ENCODE measurements around the gene PCDH9. TPM values are rescaled to one million over a fixed set of nuclear protein-coding genes. Genes with fewer than 3 reads are reported as not detected.

Gene PCDH9
- total and polyA plus RNA-seq, 10 donors, result 0.24 to 8.1 (median 3.8) TPM

DNA sequence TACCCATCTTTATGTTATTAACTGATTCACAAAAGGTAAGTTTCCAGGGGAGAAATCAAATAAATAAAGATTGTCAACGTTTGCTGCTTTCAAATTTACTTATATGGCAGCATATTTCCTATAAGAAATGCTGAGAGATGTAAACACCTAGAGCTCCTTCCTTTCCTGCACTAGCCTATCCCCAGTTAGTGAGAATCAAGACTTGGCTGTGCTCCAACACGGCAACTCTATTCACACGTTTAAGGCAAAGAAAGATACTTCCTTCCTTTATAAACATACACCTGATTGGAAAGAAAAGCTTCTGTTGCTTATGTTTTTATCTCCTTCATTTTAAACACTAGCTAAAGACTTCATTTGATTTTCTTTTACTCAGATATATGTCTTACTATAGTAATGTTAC, 107.0 kb downstream of the PCDH9 start:
- H3K27ac ChIP-seq, result no peak overlapping the region
- DNase-seq, result no peak
- intact Hi-C loops (cut with DNase I; ENCODE audit: low total_unique reads), result no loop called here
- no peaks in the 10 kb centered on the region for H3K9me3 ChIP-seq
- H3K4me1 ChIP-seq, result no peaks in the 10 kb centered on the region
- H3K27me3 ChIP-seq (replicated peaks in 1 of 7), result no peaks in the 10 kb centered on the region
- TF ChIP-seq POLR2AphosphoS5 (IDR thresholded peaks at IDR 0.05) (no peak), POLR2A (IDR thresholded peaks at IDR 0.05) (no peak)
- TF ChIP-seq, protein P1, sequence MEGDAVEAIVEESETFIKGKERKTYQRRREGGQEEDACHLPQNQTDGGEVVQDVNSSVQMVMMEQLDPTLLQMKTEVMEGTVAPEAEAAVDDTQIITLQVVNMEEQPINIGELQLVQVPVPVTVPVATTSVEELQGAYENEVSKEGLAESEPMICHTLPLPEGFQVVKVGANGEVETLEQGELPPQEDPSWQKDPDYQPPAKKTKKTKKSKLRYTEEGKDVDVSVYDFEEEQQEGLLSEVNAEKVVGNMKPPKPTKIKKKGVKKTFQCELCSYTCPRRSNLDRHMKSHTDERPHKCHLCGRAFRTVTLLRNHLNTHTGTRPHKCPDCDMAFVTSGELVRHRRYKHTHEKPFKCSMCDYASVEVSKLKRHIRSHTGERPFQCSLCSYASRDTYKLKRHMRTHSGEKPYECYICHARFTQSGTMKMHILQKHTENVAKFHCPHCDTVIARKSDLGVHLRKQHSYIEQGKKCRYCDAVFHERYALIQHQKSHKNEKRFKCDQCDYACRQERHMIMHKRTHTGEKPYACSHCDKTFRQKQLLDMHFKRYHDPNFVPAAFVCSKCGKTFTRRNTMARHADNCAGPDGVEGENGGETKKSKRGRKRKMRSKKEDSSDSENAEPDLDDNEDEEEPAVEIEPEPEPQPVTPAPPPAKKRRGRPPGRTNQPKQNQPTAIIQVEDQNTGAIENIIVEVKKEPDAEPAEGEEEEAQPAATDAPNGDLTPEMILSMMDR (IDR thresholded peaks at IDR 0.05 in 8 of 11, conservative IDR thresholded peaks at IDR 0.05 in 3 of 11), result no peak
- no peaks in the 10 kb centered on the region for H3K36me3 ChIP-seq
- 16 to 24% (median 21%) methylated on average over 3 of the region's 3 CpGs for WGBS, 5 donors
- no peak overlapping the region for H3K4me3 ChIP-seq

DNA sequence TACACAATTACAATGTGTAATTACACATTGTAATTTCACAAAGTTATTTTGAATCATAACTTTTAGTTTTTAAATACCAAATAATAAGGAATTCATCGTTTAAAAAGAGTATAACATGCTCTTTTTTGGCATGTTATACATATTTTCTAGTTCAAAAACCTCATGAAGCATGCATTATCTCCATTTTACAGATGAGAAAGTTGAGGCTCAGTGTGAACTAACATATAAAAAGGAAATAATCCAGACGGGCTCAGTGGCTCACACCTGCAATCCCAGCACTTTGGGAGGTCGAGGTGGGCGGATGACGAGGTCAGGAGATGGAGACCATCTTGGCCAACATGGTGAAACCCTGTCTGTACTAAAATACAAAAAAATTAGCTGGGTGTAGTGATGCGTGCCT, 107.9 kb downstream of the PCDH9 start:
- no peak for DNase-seq
- intact Hi-C loops (cut with DNase I; ENCODE audit: low total_unique reads), result no loop called here
- no peaks in the 10 kb centered on the region for H3K36me3 ChIP-seq
- H3K4me3 ChIP-seq, result no peak overlapping the region
- H3K4me1 ChIP-seq, result no peaks in the 10 kb centered on the region
- TF ChIP-seq, protein P1 (IDR thresholded peaks at IDR 0.05 in 8 of 11, conservative IDR thresholded peaks at IDR 0.05 in 3 of 11), result no peak
- TF ChIP-seq POLR2A (IDR thresholded peaks at IDR 0.05) (no peak), POLR2AphosphoS5 (IDR thresholded peaks at IDR 0.05) (no peak)
- no peaks in the 10 kb centered on the region for H3K27me3 ChIP-seq (replicated peaks in 1 of 7)
- 54 to 69% (median 67%) methylated on average over 6 of the region's 6 CpGs for WGBS, 5 donors
- no peaks in the 10 kb centered on the region for H3K9me3 ChIP-seq
- no peak overlapping the region for H3K27ac ChIP-seq

DNA sequence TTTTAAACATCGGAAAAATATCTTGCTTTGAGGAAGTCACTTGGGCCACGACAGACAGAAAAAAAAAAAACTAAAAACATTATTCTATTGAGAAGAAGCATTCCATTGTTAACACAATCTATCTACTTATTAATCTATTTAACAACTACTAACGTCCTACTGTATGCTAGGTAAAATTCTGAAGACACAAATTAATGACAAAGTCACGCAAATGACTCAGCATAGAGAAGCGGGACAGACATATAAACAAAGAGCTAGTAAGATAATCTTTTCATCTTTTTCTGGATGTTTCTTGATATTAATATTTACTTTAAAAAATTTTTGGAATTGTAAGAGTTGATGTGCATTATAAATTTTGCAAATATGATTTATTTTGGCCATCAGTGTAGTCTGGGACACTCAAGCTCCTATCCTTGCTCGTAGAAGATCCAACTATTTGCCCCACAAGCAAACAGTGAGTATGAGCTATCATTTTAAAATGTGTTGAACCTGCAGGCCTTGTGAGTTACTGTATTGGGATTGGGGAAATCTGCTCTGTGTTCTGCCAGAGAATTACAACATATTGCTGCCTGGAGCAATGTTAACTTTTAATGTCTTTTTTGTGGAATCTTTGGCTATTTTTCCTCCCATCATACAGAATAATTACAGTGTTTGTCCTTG, 109.1 kb downstream of the PCDH9 start:
- H3K27me3 ChIP-seq (replicated peaks in 1 of 7), result no peaks in the 10 kb centered on the region
- H3K27ac ChIP-seq, result no peak overlapping the region
- H3K9me3 ChIP-seq, result no peaks in the 10 kb centered on the region
- H3K4me3 ChIP-seq, result no peak overlapping the region
- TF ChIP-seq, protein P1 (IDR thresholded peaks at IDR 0.05 in 8 of 11, conservative IDR thresholded peaks at IDR 0.05 in 3 of 11), result no peak
- TF ChIP-seq POLR2AphosphoS5 (IDR thresholded peaks at IDR 0.05), result no peak
- no peak for TF ChIP-seq POLR2A (IDR thresholded peaks at IDR 0.05)
- H3K4me1 ChIP-seq, result no peaks in the 10 kb centered on the region
- WGBS, 5 donors, result 78 to 90% (median 83%) methylated on average over 6 of the region's 6 CpGs
- intact Hi-C loops (cut with DNase I; ENCODE audit: low total_unique reads), result no loop called here
- no peaks in the 10 kb centered on the region for H3K36me3 ChIP-seq
- no peak for DNase-seq

DNA sequence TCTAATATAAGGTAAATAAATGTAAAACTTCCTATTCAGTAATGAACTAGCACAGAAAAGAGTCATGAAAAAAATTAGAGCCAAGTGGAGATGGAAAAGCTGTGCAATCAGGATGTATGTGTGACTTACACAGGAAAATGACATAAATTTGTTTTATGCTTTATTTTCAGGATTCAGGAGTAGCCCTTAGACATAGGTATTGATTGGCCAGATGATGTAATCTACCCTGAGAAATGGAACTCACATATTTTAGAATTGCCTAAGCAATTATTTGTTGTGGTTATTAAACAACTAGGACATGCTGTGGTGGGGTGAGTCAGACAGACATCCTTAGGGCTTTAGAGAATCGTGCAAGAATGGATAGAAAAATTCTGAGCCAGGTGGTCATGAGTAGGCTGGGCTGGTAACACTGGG, 110.6 kb downstream of the PCDH9 start:
- Histone ChIP-seq H3K27me3 (replicated peaks in 1 of 7) (no peaks in the 10 kb centered on the region), H3K4me1 (no peaks in the 10 kb centered on the region), H3K9me3 (no peaks in the 10 kb centered on the region), H3K27ac (no peak overlapping the region), H3K4me3 (no peak overlapping the region), H3K36me3 (no peaks in the 10 kb centered on the region)
- intact Hi-C loops (cut with DNase I; ENCODE audit: low total_unique reads), result no loop called here
- no peak for DNase-seq
- TF ChIP-seq POLR2AphosphoS5 (IDR thresholded peaks at IDR 0.05), result no peak
- no peak for TF ChIP-seq POLR2A (IDR thresholded peaks at IDR 0.05)
- TF ChIP-seq, protein P1 (IDR thresholded peaks at IDR 0.05 in 8 of 11, conservative IDR thresholded peaks at IDR 0.05 in 3 of 11), result no peak
- 62 to 76% (median 72%) methylated on average over 1 of the region's 1 CpG for WGBS, 5 donors
